Measurements from ENCODE around the gene CALY.

GRCh38 chr10:133351408-133352318 is 15.0 kb upstream of the CALY start:
- TF ChIP-seq CTCF (IDR thresholded peaks at IDR 0.05): no peak
- TF ChIP-seq POLR2AphosphoS5 (IDR thresholded peaks at IDR 0.05): no peak
- no peak for TF ChIP-seq POLR2A (IDR thresholded peaks at IDR 0.05)
